GM19035 (cell line): ENCODE measurements around the gene TEDC2.
A peak's percentile ranks its signal among the peaks of the same experiment; 100 is the strongest.

Experiments
- ATAC-seq: cut with Tn5 transposase; IDR thresholded peaks from one replicate; pipeline ENCODE4 v1.9.1; 2021; ENCODE audit not compliant: unreplicated experiment

TEDC2 gene

DNA sequence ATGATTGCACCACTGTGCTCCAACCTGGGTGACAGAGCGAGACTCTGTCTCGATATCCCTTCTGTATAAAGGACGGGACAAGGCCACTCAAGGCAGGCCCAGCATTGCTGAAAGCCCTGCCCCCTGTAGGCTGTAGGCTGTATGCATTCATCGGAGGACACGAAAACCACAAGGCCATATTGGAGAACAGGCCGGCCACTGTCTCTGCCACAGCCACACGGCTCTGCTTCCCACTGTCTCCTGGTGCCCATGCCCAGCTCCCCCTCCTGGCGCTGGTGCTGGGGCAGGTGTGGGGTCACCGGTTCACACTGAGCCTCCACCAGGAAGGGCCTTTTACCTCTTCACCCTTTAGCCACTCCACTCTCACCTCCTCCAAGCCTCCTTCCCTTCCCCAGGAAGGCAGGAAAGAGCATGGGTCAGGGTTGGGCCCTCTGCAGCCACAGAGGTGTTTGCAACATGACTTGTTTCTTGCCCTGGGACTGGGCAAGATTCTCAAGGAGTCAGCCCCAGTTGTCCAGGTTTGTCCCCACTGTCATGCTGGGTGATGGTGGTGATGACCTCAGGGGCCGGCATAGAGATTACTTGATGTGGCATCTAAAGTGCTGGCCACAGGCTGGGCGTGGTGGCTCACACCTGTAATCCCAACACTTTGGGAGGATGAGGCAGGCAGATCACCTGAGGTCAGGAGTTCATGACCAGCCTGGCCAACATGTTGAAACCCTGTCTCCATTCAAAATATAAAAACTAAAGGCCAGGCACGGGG, 5.9 kb downstream of the TEDC2 start:
- ATAC-seq: no peak

- no peak for ATAC-seq
These were observed 7.0 kb downstream of the TEDC2 start for GRCh38 chr16:2466667-2467527.

DNA sequence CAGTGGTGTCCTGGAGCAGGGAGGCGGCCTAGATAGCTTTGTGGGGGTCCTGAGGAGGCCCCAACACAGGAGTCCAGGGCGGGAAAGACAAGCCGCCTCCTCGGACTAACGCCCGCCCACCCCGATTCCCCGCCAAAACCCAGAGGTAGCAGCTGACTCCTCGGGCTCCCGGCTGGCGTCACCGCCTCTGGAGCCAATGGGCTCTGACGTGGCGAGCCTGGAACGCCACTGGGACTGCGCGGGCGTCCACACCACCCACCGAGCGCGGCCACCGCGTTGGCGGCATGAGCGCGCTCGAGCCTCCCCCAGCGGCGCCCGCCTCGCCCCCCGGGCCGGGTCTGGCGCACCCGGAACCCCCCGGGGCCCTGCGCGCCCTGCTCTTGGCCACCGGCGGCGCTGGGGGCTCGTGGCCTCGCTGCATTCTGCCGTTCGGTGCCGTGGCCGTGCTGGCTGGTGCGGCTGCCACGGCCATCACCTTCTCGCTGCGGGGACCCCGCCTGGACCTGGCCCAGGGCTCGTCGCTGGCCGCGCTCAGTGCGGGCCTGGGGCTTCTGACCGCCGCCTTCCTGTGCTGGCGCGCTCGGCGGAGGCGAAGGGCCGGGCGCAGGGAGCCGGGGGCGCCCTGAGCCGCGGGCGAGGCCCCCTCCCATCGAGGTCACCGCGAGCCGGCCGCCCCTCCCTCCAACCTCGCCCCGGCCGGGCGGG, 7.8 kb downstream of the TEDC2 start:
- ATAC-seq: no peak

DNA sequence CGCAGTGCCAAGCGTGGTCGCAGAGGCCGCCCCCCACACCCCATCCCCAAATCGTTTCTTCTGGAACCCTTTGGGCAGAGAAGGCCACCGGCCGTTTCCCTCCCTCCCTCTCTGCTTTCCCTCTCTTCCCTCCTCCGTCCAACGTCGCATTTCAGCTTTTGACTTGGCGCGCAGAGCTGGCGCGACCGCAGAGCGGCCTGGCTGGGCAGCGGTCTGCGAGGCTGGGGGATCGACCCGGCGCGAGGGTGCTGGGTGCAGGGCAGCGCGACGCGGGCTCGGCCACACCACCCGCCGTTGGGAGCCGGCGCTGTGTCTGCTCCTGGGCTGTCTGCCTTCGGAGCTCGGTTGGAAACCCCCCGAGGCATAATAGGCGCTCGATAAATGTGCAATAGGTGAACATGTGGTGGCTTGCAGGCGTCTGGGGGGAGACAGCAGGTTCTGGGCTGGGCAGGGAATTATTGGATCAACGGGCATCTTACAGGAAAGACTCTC, 8.4 kb downstream of the TEDC2 start:
- no peak for ATAC-seq

- ATAC-seq: no peak
These were observed 9.0 kb downstream of the TEDC2 start for GRCh38 chr16:2468725-2469398.

DNA sequence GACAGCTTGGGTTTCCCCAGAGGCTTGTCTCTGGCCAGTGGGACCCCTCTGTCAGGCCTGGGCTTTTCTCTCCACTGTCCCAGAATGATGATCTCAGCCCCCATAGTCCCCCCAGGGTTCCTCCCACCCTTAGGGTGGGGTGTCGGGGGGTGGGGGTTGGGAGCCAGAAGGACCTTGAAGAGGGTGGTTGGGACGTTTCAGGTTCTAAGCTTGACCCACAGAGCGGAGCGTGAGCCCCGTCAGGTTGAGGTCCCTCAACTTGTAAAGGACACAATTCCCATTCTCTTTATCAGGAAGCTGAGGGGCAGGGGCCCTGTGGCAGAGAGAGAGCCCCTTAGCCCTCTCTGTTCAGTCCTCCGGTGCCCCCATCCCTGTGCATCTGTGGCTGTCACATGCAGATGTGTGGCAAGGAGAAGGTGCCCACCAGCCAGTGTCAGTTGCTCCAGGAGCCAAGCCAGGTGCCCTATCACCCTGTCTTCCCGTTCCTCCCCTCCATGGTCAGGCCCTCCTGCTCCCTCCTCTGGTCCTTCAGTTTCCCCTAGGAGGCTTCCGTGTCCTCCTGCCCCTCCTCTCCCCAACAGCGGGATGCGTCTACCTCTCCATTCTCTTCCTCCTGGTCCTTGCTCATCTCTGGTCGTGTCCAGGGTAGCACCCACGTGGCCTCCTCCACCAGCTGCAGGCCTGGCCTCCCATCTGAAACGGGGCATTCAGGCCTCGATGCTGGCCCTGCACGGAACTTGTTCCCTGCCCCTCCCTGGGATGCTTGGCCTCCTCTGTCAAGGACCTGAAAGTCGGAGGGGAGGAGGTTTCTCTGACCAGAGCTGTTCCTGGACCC, 9.7 kb downstream of the TEDC2 start:
- ATAC-seq: no peak

GRCh38 chr16:2470234-2470601, 10.3 kb downstream of the TEDC2 start:
- no peak for ATAC-seq

- no peak for ATAC-seq
These were observed 10.7 kb downstream of the TEDC2 start for GRCh38 chr16:2470603-2471015.

- no peak for ATAC-seq
These were observed 11.2 kb downstream of the TEDC2 start, which contains the start of gene NTN3 for GRCh38 chr16:2471016-2471652. Gene NTN3, plus strand, starts transcription at chr16:2471297. Its CDS starts 405 bp downstream, at chr16:2471702.

DNA sequence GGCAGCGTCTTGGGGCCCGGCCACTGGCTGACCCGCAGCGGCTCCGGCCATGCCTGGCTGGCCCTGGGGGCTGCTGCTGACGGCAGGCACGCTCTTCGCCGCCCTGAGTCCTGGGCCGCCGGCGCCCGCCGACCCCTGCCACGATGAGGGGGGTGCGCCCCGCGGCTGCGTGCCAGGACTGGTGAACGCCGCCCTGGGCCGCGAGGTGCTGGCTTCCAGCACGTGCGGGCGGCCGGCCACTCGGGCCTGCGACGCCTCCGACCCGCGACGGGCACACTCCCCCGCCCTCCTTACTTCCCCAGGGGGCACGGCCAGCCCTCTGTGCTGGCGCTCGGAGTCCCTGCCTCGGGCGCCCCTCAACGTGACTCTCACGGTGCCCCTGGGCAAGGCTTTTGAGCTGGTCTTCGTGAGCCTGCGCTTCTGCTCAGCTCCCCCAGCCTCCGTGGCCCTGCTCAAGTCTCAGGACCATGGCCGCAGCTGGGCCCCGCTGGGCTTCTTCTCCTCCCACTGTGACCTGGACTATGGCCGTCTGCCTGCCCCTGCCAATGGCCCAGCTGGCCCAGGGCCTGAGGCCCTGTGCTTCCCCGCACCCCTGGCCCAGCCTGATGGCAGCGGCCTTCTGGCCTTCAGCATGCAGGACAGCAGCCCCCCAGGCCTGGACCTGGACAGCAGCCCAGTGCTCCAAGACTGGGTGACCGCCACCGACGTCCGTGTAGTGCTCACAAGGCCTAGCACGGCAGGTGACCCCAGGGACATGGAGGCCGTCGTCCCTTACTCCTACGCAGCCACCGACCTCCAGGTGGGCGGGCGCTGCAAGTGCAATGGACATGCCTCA, 12.0 kb downstream of the TEDC2 start:
- no peak for ATAC-seq

DNA sequence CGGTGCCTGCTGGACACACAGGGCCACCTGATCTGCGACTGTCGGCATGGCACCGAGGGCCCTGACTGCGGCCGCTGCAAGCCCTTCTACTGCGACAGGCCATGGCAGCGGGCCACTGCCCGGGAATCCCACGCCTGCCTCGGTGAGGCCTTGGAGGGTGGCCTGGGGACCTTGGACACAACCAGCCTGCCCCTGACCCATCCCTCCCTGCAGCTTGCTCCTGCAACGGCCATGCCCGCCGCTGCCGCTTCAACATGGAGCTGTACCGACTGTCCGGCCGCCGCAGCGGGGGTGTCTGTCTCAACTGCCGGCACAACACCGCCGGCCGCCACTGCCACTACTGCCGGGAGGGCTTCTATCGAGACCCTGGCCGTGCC, 12.6 kb downstream of the TEDC2 start:
- ATAC-seq: no peak

GRCh38 chr16:2472885-2473445, 13.1 kb downstream of the TEDC2 start:
- no peak for ATAC-seq

DNA sequence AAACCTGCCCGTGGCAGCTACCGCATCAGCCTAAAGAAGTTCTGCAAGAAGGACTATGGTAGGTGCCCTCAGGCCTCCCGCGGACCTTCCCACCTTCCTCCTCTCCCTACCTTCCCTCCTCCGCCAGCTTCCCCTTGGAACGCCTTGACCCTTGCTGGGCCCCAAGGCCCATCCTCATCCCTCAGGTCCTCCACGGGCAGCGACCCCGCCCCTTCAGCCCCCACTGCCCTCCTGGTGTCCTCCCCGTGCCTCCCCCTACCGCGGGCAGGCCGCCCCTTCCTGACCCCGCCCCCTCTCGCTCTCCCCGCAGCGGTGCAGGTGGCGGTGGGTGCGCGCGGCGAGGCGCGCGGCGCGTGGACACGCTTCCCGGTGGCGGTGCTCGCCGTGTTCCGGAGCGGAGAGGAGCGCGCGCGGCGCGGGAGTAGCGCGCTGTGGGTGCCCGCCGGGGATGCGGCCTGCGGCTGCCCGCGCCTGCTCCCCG, 13.6 kb downstream of the TEDC2 start:
- ATAC-seq: no peak

GRCh38 chr16:2473999-2474876, 14.3 kb downstream of the TEDC2 start:
- ATAC-seq: peak; percentile 32

GRCh38 chr16:2474877-2475412, 15.0 kb downstream of the TEDC2 start, which contains the start of gene TBC1D24:
Gene TBC1D24, plus strand, starts transcription at chr16:2475127. Its CDS starts 21,022 bp downstream, at chr16:2496149.
- peak; percentile 75 for ATAC-seq

- ATAC-seq: no peak
These were observed 15.8 kb downstream of the TEDC2 start for GRCh38 chr16:2475413-2476344.
